HL-60 (cell line): Measurements from ENCODE around the gene RAP1GAP.
"Not testable (repeated sequence)": the region's sequence is repeated elsewhere in the genome, so short reads cannot be mapped to it uniquely, and the experiment has no call there.

ENCODE experiments used
- DNase-seq, 2 experiments: peaks; one replicate each; pipeline ENCODE4 v3.0.0-alpha.2; 2010 to 2020; ENCODE audit warnings: low read depth in 1 of 2, low spot score in 1 of 2
- H3K27ac ChIP-seq: fragments of 250-450 bp; sonication (Bioruptor Pico); replicated peaks from 2 replicates; pipeline ENCODE4 v1.5.1; 2020; ENCODE audit warnings: mild to moderate bottlenecking, moderate library complexity
- H3K27me3 ChIP-seq: fragments of 250-450 bp; sonication (Bioruptor Pico); 2 replicates; pipeline ENCODE4 v1.5.1; 2021; ENCODE audit warnings: mild to moderate bottlenecking, moderate library complexity; ENCODE audit not compliant: insufficient read depth, poor library complexity, severe bottlenecking
- H3K4me3 ChIP-seq: replicated peaks from 2 replicates; pipeline ENCODE4 v1.5.1; 2011; ENCODE audit warnings: mild to moderate bottlenecking, control low read depth, low read length; ENCODE audit not compliant: insufficient read depth
- GABPA ChIP-seq: IDR thresholded peaks from 2 replicates; pipeline ENCODE4 v1.6.1; 2012; ENCODE audit warnings: low read depth
- POLR2AphosphoS5 ChIP-seq: IDR thresholded peaks from 2 replicates; pipeline ENCODE4 v1.6.1; 2012; ENCODE audit warnings: low read depth
- SPI1 ChIP-seq: IDR thresholded peaks from 2 replicates; pipeline ENCODE4 v1.6.1; 2012; ENCODE audit warnings: low read depth, mild to moderate bottlenecking, borderline replicate concordance
- TF ChIP-seq, protein P1 (sequence below): IDR thresholded peaks from one replicate; pipeline ENCODE4 v1.5.1; 2011; ENCODE audit warnings: low read length, control low read depth, inconsistent platforms; ENCODE audit not compliant: insufficient read depth
- TF ChIP-seq, protein P2 (sequence below): IDR thresholded peaks from 2 replicates; pipeline ENCODE4 v1.6.1; 2012; ENCODE audit warnings: low read depth; ENCODE audit not compliant: insufficient replicate concordance

The RAP1GAP gene

GRCh38 chr1:21680381-21680780 lies 11.2 kb upstream of the RAP1GAP start:
- Histone ChIP-seq H3K27ac (no peak overlapping the region), H3K4me3 (no peak overlapping the region), H3K27me3 (no peaks in the 10 kb centered on the region)
- no peak for TF ChIP-seq SPI1
- TF ChIP-seq POLR2AphosphoS5, result no peak
- no peak for TF ChIP-seq GABPA
- TF ChIP-seq, protein P1, sequence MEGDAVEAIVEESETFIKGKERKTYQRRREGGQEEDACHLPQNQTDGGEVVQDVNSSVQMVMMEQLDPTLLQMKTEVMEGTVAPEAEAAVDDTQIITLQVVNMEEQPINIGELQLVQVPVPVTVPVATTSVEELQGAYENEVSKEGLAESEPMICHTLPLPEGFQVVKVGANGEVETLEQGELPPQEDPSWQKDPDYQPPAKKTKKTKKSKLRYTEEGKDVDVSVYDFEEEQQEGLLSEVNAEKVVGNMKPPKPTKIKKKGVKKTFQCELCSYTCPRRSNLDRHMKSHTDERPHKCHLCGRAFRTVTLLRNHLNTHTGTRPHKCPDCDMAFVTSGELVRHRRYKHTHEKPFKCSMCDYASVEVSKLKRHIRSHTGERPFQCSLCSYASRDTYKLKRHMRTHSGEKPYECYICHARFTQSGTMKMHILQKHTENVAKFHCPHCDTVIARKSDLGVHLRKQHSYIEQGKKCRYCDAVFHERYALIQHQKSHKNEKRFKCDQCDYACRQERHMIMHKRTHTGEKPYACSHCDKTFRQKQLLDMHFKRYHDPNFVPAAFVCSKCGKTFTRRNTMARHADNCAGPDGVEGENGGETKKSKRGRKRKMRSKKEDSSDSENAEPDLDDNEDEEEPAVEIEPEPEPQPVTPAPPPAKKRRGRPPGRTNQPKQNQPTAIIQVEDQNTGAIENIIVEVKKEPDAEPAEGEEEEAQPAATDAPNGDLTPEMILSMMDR, result no peak
- TF ChIP-seq, protein P2, sequence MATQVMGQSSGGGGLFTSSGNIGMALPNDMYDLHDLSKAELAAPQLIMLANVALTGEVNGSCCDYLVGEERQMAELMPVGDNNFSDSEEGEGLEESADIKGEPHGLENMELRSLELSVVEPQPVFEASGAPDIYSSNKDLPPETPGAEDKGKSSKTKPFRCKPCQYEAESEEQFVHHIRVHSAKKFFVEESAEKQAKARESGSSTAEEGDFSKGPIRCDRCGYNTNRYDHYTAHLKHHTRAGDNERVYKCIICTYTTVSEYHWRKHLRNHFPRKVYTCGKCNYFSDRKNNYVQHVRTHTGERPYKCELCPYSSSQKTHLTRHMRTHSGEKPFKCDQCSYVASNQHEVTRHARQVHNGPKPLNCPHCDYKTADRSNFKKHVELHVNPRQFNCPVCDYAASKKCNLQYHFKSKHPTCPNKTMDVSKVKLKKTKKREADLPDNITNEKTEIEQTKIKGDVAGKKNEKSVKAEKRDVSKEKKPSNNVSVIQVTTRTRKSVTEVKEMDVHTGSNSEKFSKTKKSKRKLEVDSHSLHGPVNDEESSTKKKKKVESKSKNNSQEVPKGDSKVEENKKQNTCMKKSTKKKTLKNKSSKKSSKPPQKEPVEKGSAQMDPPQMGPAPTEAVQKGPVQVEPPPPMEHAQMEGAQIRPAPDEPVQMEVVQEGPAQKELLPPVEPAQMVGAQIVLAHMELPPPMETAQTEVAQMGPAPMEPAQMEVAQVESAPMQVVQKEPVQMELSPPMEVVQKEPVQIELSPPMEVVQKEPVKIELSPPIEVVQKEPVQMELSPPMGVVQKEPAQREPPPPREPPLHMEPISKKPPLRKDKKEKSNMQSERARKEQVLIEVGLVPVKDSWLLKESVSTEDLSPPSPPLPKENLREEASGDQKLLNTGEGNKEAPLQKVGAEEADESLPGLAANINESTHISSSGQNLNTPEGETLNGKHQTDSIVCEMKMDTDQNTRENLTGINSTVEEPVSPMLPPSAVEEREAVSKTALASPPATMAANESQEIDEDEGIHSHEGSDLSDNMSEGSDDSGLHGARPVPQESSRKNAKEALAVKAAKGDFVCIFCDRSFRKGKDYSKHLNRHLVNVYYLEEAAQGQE, result no peak
- no peak for DNase-seq

GRCh38 chr1:21677168-21677567 lies 8.0 kb upstream of the RAP1GAP start:
- Histone ChIP-seq H3K27me3 (no peaks in the 10 kb centered on the region), H3K27ac (no peak overlapping the region), H3K4me3 (no peak overlapping the region)
- no peak for DNase-seq
- TF ChIP-seq, protein P2, result no peak
- no peak for TF ChIP-seq SPI1
- TF ChIP-seq GABPA, result no peak
- no peak for TF ChIP-seq POLR2AphosphoS5
- TF ChIP-seq, protein P1, result no peak

DNA sequence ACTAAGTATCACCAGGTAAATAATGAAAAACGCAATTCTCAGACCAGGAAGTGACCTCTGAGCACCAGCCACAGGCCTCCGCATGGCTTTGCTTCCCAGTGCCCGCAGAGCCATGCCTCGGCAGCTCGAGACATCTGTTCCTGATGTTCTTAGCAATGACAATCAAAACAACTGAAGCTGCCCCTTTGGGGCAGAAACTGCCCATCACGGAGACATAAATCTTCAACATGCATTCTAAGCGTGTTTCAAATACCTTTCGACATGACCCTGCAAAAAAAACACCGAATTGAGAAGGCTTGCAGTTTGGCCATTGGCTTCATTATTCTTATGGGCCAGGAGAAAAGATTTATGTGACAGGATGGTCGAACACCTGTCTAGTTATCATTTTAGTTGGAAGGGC lies 5.8 kb upstream of the RAP1GAP start:
- TF ChIP-seq, protein P1, result no peak
- no peak for TF ChIP-seq SPI1
- no peak for TF ChIP-seq POLR2AphosphoS5
- no peak for TF ChIP-seq GABPA
- TF ChIP-seq, protein P2, result no peak
- DNase-seq, result no peak
- no peak overlapping the region for H3K27ac ChIP-seq
- no peaks in the 10 kb centered on the region for H3K27me3 ChIP-seq
- no peak overlapping the region for H3K4me3 ChIP-seq

DNA sequence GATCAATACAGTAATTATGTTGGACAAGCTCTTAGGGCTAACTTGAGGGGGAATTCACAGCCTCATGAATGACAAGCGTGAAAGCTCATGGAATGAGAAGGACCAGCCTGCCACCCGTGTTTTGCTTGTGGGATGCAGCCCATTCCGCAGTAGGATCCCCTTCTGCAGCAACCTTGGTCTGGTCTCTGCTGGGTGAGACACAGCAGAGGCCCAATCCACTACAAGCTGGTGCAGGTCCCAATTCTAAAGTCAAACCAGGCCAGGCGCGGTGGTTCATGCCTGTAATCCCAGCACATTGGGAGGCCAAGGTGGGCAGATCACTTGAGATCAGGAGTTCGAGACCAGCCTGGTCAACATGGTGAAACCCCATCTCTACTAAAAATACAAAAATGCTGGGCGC lies 4.7 kb upstream of the RAP1GAP start:
- not testable (repeated sequence) for H3K27ac ChIP-seq, H3K27me3 ChIP-seq, H3K4me3 ChIP-seq, DNase-seq
